HG03064 (cell line): Measurements from ENCODE around the gene SYT15B.
"Not testable (repeated sequence)": the region's sequence is repeated elsewhere in the genome, so short reads cannot be mapped to it uniquely, and the experiment has no call there.

Experiments
- ATAC-seq: cut with Tn5 transposase; IDR thresholded peaks from one replicate; pipeline ENCODE4 v1.9.1; 2021; ENCODE audit warnings: low read depth; ENCODE audit not compliant: unreplicated experiment

SYT15B gene

DNA sequence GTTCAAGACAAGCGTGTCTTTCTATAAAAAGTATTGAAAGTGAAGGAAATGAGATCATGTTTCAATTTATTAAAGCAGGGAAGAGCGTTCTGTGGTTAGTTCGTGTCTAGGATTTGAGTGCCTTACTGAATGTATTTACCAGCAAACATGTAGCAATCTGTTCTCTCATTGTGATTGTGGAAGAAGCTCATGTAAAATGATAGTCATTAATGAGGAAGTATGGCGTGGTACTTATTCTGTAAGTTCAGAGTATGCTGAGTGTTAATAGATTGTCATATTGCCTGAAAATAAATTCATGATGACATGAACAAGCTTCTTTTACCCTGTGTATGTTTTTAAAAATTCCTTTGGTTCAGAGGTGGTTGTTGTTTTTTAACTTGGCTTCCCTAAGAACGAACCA is 32.5 kb downstream of the SYT15B start:
- not testable (repeated sequence) for ATAC-seq

DNA sequence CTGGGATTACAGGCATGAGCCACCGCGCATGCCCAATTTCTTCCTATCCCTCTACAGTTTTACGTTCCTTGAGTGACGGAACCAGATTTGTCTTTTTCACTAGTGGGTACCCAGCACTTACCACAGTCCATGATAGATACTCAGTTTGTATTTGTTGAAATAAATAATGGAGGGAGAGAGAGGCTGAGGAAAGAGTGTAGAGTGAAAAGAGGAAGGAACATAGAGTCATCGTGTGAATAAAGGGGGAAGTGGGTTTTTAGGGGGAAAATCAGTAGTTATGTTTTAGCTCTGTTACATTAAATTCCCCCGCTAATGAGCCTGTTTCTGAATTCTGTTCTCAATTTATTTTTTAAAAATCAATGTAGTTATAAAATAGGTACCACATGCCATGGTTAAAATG is 37.7 kb downstream of the SYT15B start:
- ATAC-seq: not testable (repeated sequence)

DNA sequence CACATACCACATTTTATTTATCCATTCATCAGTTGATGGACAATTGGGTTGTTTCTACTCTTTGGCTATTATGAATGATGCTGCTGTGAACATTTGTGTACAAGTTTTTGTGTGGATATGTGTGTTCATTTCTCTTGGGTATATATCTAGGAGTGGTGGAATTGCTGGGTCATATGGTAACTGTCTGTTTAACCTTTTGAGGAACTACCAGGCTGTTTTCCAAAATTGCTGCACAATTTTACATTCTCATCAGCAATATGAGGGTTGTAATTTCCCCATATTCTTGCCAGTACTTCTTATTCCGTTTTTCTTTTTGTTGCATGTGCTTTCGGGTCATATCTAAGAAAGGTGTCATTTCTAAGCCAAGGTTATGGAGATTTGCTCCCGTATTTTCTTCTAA is 38.3 kb downstream of the SYT15B start:
- ATAC-seq: not testable (repeated sequence)

DNA sequence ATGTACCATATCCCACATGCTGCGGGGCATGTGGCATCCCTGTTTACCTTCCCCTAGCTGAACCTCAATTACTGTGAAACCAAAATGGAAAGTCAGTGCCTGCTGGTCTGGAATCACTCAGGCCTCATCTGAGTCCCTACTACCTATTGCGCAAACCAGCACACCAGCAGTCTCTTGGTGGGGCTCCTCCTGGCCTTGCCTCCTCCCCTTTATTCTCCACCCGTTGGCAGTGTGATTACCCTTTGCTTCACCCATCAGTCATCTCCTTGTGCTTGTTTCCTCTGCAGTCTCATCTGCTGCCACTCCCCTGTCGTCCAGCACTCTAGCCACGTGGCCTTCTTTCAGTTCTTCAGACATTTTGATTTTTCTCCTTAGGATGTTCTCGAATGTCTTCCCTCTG is 39.3 kb downstream of the SYT15B start:
- not testable (repeated sequence) for ATAC-seq

DNA sequence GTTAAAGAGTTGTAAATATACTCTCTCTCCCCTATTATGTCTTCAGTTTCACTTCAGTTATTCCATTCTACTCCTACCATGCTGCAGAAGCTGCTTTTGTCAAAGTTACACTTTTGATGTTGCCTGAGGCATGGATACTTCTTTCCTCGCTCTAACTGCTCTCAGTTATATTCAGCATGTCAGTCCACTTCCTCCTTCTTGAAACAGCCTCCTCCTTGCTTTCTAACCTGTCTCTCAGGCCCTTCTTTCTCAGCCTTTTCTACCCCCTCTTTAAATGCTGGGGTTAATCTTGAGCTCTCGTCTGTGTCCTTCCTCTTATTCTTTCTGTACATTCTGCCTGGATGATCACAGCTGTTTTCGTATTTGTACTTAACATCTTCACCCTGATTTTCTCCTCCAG is 40.0 kb downstream of the SYT15B start:
- ATAC-seq: not testable (repeated sequence)

DNA sequence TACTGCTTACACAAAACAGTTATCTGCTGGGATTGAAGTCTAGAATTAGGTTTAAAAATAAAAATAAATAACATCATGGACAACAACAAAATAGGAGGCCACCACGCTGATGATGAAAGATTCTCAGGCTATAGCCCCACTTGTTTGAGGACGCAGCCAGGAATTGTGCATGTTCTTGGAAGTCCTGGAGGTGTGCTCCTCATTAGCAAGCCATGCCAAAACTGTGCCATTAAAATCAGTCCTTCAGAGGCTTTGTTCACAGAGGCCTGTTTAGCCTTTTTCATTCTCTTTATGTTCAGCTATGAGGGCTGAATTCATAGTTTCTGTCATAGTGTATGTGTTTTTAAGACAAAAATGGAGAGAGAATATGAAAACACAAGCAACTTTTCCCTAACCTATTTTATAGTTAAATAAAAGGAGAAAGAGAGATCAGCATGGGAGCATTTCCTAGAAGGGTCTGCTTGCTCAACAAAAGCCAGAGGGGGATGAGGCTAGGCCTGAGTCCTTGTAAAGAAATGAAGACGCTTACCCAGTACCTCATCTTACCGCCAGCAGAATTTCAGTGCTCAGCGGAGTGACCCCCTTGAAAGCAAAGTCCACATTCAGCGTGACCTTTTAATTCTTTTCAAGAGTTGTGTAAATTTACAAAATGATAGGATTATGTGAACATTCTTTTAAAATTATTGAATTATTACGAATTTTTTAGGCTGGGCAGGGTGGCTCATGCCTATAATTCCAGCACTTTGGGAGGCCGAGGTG is 46.2 kb downstream of the SYT15B start:
- ATAC-seq: not testable (repeated sequence)
